NCI-H2227 (cell line): ENCODE results near the gene MLNR.

Experiments used
- DNase-seq: peaks from one replicate; lab custom pipeline; 2025; ENCODE audit not compliant: unreplicated experiment; lab: John Stamatoyannopoulos, UW

The MLNR gene

GRCh38 chr13:49220036-49220855 is at the start of gene MLNR:
Gene MLNR, plus strand, starts transcription at chr13:49220338. Its CDS starts 0 bp downstream, at chr13:49220338.
- DNase-seq: peak; percentile 52

- no peak for DNase-seq
Measured at GRCh38 chr13:49171359-49171758, 48.8 kb upstream of the MLNR start.

- no peak for DNase-seq
Measured at GRCh38 chr13:49183672-49184325, 36.3 kb upstream of the MLNR start.

GRCh38 chr13:49184621-49185020 is 35.5 kb upstream of the MLNR start:
- DNase-seq: no peak

- no peak for DNase-seq
Measured at GRCh38 chr13:49185264-49185663, 34.9 kb upstream of the MLNR start.

GRCh38 chr13:49190901-49191300 is 29.2 kb upstream of the MLNR start:
- DNase-seq: no peak

- no peak for DNase-seq
Measured at GRCh38 chr13:49206641-49207040, 13.5 kb upstream of the MLNR start.

GRCh38 chr13:49208619-49209018 is 11.5 kb upstream of the MLNR start:
- DNase-seq: no peak

- no peak for DNase-seq
Measured at GRCh38 chr13:49210114-49210513, 10.0 kb upstream of the MLNR start.

GRCh38 chr13:49210669-49211068 is 9.5 kb upstream of the MLNR start:
- DNase-seq: no peak

- no peak for DNase-seq
Measured at GRCh38 chr13:49213539-49213938, 6.6 kb upstream of the MLNR start.

GRCh38 chr13:49213997-49214916 is 5.9 kb upstream of the MLNR start:
- DNase-seq: no peak

- DNase-seq: no peak
Measured at GRCh38 chr13:49214917-49215376, 5.2 kb upstream of the MLNR start.

- DNase-seq: no peak
Measured at GRCh38 chr13:49216334-49216733, 3.8 kb upstream of the MLNR start.

GRCh38 chr13:49217962-49218492 is 2.1 kb upstream of the MLNR start:
- no peak for DNase-seq

- no peak for DNase-seq
Measured at GRCh38 chr13:49218493-49219051, 1.6 kb upstream of the MLNR start.

GRCh38 chr13:49219647-49220035 is 497 bp upstream of the MLNR start:
- no peak for DNase-seq

- peak; percentile 27 for DNase-seq
Measured at GRCh38 chr13:49220856-49221589, 885 bp downstream of the MLNR start.

- no peak for DNase-seq
Measured at GRCh38 chr13:49221590-49221965, 1.4 kb downstream of the MLNR start.
